ENCODE results near the gene DPP6.

DNA sequence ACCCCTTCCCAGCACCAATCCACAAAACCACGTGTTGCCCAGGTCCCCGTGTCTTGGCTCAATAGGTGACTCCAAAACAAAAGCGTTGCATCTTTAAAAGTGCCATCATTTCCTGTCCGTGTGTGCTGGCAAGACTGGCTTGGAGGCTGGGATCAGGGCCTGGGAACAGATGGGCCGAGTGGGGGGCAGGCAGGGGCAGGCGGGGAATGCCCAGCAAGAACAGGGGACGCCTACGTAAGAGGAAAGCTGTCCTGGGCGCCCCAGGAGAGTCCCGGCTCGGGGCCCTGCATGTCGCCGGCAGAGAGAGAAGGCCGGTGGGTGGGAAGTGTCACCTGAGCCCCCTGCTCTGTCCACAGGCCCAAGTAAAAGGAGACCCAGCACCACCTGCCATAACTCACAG lies 864.2 kb downstream of the DPP6 start:
- no peak for TF ChIP-seq CTCF (conservative IDR thresholded peaks at IDR 0.05; ENCODE audit: low read depth, low read length)
- TF ChIP-seq EZH2 (IDR thresholded peaks at IDR 0.05; ENCODE audit: low read length, unreplicated experiment), result no peak
- no peak for TF ChIP-seq EZH2phosphoT487 (IDR thresholded peaks at IDR 0.05; ENCODE audit: borderline replicate concordance, low read length)
